Measurements from ENCODE around the gene NEXMIF.
"Not testable (repeated sequence)": the region's sequence is repeated elsewhere in the genome, so short reads cannot be mapped to it uniquely, and the experiment has no call there.

NEXMIF gene

DNA sequence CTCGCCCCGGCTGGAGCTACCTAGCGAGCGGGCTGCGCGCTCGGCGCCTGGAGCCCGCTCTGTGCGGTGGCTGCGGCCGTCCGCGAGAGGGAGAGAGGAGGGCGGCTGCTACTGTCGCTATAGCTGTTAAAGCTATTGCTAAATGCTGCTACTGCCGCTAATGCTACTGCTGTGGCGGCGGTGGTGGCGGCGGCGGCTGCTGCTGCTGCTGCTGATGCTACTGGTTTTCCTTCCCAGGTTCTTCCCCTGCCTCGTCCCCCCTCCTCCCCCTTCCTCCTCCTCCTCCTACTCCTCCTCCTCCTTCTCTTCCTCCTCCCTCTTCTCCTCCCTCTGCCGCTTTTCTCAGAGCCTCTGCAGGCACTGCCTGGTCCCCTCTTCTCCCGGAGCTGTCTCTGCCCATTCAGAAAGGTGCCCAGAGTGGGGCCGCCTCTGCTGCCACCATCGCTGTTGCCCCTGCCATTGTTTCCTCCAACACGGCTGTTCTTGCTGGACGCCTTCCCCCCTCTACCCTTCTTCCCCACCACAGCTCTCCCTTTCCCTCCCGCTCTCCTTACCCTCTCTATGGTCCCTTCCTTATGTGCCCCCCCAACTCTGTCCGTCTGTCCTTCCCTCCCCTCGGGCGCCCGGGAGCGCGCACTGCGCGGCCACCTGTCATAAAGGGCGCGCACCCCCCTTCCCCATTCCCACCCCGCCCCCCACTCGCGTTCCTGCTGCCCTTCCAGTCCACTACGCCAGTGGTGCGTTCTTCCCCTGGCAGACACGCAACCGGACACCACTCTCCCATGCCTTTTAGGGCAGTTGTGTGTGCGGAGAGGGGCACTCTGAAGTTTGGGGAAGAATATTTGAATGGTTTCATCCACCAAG is at the start of gene NEXMIF:
NEXMIF (minus strand) TSS at position 228 of the 864 bp plus-strand sequence.
- no peak for DNase-seq

DNA sequence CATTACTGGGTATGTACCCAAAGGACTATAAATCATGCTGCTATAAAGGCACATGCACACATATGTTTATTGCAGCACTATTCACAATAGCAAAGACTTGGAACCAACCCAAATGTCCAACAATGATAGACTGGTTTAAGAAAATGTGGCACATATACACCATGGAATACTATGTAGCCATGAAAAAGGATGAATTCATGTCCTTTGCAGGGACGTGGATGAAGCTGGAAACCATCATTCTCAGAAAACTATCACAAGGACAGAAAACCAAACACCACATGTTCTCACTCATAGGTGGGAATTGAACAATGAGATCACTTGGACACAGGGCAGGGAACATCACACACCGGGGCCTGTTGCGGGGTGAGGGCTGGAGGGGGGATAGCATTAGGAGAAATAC is 36.7 kb upstream of the NEXMIF start:
- DNase-seq, result not testable (repeated sequence)

DNA sequence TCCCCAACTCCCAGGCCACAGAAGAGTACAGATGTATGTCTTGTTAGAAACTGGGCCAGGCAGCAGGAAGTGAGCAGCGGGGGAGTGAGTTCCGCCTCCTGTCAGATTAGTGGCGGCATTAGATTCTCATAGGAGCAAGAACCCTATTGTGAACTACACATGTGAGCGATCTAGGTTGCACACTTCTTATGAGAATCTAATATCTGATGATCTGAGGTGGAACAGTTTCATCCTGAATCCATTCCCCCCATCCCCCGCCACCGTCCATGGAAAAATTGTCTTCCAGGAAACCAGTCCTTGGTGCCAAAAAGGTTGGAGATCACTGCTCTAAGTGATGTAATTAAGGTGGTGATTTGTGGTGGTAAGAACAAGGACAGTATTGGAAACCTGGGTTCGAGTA is 24.5 kb upstream of the NEXMIF start:
- no peak for DNase-seq

DNA sequence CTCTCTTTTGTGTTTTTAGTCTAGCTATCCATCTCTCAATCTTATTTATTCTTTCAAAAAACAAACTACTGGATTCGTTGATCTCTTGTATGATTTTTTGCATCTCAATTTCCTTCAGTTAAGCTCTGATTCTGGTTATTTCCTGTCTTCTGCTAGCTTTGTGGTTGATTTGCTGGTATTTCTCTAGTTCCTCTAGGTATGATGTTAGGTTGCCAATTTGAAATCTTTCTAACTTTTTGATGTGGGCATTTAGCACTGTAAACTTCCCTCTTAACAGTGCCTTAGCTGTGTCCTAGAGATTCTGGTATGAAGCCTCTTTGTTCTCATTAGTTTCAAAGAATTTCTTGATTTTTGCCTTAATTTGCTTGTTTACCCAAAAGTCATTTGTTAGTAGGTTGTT is 15.2 kb upstream of the NEXMIF start:
- DNase-seq, result no peak

DNA sequence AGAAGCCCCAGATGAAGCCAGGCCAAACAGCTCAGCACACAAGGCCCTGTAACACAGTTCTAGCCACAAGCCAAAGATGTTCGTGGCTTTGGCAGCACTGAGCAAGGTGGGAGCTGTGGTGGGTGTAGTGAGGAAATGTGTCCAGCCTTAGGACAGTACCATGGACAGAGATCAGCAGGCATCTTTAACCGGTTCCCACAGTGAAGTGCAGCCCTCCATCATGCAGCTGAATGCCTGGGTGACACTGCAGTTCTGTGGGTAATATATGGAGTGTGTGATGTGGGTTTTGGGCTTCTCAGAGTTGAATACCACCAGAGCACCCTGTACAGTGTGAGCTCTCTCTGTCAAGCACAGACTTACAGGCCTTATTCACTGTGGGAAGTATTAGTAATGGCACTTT is 6.0 kb upstream of the NEXMIF start:
- DNase-seq, result no peak

DNA sequence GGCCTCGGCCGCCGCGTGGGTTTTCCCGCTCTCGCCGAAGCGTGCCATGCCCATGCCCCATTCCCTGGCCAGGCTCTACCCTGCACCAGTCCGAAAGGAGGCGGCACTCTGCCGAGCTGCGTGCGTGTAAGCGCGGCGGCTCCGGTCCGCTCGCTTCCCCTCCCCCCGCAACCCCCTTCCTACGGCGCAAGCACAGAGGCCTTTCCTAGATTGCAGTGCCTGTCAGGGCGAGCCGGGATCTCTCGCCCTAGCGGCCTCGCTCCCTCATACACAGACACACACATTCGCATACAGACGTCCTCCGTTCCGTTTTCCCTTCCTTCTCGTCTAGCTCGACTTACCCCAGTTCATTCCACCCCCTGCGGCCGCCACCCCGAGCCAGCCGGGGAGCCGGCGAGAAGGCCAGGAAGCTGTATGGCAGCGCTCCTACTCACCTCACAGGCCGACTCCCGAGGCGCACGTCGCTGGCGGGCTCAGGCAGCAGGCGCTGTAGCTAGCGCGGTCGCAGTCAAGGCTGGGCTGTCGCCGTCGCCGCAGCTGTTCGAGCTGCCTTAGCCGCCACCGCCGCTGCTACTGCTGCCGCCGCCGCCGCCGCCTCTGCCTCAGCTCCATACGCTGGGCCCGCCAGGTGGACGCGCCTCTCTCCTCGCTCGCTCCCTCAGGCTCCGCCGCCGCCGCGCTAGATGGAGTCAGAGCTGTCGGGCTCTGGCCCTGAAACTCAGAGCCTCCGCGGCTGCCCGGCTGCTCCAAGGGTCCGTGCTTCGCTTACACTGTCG is 615 bp downstream of the NEXMIF start:
- no peak for DNase-seq

DNA sequence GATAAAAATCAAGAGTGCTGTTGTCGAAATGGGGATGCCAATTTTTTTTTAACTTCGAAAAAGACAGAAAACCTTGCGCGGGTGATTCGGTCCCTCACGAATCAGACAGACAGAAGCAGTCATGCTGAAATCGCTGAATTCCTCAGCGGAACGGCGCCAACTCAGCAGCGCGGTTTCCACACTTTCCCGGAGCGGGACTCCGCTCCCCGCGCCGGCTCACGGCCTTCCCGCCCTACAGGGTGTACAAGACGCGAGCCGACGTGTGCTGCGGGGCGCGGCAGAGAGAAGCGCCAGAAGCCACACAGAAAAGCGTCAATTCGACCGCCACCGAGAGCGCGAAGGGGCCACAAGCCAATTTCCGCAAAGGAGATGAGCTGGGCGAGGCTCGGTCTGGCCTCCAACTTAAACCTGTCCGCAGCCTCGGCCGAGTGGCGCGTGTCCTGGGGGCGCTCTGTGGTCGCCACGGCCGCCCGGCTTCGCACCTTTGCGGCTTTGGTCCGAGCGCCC is 1.3 kb downstream of the NEXMIF start:
- DNase-seq, result no peak

DNA sequence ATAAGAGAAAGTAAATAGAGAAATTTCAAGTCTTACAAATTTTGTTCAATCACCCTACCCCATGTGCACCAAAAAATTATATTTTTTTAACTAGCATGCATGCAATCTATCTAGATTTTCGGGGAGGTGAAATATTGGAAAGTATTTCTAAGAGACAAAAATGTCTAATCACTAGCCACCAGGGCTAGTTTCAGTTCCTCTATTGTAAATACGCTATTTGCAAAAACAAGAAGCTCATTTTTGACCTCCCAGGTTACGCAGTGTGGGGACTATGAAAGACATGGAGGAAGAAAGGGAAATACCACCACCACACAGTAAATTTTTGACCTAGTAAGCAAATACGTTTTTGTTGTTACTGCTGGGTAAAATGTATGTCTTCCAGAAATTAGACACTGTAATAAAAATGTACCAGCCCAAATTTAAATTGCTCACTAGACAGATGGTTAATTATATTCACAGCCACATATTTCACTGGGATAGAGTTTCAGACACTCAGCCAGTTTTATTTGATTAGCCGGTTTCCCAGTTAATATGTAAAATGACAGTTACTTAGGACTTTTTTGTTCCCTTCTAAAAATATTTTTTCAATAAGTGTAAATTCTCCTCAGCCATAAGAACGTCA is 2.2 kb downstream of the NEXMIF start:
- no peak for DNase-seq

DNA sequence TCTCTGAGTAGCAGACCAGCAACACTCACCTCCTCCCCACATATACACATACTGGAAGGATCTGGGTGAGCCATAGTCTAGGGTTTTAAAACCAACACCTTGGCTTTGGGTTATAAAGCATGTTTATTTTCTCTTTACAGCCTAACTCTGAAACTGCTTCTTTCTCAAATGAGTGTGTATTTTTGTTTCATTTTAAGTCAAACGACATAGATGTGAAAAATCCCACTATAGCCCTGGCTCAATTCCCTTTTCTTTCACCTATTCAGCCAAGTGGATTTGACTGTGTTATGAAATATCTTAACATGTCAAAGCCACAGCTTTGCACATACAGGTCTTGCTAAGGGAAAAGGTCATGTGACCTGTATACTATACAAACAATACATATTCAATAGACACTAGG is 13.8 kb downstream of the NEXMIF start:
- no peak for DNase-seq

DNA sequence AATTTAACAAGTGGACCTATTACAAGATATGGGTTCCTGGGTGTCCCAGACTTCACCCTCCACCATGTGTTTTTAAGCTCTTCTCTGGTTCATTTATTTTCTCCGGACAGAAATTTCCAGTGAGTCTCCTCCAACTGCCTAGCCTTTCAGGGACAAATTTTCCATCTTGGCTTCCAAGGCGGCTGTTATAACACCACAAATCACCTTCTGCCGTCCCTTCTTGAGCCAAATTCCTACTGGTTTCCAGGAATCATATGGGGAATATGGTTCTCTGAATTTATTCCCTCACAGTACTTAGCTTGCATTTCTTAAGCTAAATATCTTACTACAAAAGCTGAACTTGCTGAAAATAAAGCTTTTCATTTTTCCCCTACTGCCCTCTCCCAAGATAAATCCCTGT is 18.8 kb downstream of the NEXMIF start:
- DNase-seq, result no peak

DNA sequence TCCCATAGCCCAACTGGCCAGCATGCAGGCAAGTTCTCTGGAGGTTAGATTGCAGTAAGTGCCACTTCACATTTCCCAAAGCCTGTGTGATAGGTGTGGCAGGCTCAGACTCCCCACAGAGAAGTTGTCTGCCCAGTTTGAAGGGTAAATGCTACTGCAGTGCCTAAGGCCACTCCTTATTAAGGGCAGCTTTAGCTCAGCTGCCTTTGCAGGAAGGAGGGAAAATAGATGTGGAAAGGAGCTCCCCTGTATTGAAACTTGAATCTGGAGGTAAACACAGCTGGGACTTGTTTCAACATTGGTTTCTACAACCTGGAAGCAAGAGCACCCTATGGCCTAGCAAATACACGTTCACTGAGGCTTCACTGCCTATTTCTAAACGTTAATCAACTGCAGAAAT is 22.4 kb downstream of the NEXMIF start:
- DNase-seq, result no peak

DNA sequence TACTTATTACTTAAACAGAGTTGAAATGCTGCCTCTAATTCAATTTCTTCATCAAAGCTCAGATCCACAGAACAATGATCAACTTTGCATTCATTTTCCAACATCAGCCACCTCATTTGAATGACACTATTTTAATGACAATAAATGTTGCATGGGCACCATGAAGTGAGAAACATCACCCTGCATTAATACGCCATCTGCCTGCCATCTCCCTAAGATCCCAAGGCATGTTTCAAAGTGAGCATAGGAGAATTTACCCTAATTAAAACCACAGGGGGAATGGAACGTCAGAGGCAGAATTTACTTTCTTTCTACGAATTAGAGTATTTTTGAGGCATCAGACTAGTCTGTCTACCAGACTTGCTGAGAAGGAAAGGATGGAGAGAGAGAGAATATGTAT is 32.7 kb downstream of the NEXMIF start:
- no peak for DNase-seq

DNA sequence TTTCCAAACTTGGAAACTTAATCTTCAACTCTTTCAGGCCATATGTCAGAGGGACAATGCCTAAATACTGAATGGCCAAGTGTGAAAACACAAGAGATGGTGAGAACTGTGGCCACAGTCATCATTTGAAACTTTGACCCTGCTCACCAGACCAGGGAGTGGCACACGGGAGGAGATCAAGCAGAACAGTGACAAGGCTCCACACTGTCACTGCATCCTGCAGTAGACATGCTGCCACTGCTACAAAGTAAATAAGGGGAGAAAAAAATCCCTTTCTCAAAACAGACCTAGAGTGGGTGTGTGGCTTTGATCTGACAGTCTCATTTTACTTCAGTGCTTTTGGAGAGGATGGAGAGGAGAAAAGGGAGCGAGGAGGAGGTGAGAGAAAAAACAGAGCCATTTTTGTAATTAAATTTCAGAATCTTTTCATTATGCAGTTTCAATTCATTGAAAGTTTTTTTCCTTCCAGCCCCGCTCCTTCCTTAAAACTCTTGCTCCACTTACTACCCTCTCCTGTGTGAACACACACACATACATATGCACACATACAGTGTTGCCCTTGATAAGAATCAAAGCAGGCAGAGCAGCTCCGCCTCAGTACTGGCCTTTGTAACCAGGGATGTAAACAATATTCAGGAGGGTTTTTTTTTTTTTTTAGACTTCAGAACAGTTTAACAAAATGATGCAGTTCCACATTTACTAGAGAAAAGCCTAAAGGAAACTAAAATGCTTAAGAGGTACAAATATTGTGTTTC is 34.4 kb downstream of the NEXMIF start:
- DNase-seq, result no peak

DNA sequence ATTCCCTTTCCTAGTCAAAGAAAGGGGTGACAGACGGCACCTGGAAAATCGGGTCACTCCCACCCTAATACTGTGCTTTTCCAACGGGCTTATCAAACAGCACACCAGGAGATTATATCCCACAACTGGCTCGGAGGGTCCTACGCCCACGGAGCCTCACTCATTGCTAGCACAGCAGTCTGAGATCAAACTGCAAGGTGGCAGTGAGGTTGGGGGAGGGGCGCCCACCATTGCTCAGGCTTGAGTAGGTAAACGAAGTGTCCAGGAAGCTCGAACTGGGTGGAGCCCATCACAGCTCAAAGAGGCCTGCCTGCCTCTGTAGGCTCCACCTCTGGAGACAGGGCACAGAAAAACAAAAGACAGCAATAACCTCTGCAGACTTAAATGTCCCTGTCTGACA is 42.9 kb downstream of the NEXMIF start:
- not testable (repeated sequence) for DNase-seq

DNA sequence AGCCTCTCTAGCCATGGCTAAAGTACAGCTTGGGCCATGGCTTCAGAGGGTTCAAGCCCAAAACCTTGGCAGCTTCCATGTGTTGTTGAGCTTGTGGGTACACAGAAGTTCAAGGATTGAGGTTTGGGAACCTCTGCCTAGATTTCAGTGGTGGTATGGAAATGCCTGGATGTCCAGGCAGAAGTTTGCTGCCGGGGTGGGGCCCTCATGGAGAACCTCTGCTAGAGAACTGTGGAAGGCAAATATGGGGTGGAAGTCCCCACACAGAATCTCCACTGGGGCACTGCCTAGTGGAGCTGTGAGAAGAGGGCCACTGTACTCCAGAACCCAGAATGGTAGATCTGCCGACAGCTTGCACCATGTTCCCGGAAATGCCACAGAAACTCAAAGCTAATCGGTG is 59.5 kb downstream of the NEXMIF start:
- no peak for DNase-seq

DNA sequence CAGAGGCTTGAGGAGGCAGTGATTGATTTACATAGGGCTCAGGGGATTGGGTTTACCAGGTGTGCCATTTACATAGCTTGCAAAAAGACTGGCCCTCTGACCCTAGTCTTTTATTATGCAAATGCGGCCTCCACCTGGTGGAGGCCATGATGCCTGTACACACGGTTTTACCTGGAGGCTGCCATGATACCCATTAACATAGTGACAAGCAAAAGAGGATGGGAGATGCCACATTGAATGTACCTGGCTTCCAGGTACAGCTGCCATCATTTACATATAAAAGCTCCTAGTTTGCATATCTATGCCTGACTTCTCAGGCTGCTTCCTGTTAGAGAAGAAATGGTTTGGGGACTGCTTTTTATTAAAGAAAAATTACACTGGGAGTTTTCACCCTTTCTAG is 72.0 kb downstream of the NEXMIF start:
- DNase-seq, result no peak

DNA sequence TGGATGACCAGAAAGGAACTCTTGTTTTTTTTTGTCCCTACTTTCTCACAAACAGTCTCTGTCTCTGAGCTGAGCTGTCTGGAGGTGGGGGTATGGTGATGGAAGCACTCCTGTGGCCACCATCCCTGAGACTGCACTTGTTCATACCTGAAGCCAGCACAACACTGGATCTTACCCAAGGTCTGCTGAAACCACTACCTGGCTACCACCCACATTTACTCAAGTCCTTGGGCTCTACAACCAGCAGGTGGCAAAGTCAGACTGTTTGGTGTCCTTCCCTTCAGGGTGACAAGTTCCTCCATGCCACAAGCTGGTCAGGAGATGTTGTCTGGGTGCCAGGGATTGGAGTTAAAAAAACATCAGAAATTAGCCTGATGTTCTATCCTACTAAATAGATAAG is 89.7 kb downstream of the NEXMIF start:
- DNase-seq, result no peak

DNA sequence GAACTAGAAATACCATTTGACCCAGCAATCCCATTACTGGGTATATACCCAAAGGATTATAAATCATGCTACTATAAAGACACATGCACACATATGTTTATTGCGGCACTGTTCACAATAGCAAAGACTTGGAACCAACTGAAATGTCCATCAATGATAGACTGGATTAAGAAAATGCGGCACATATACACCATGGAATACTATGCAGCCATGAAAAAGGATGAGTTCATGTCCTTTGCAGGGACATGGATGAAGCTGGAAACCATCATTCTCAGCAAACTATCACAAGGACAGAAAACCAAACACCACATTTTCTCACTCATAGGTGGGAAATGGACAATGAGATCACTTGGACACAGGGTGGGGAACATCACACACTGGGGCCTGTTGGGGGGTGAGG is 105.5 kb downstream of the NEXMIF start:
- not testable (repeated sequence) for DNase-seq

DNA sequence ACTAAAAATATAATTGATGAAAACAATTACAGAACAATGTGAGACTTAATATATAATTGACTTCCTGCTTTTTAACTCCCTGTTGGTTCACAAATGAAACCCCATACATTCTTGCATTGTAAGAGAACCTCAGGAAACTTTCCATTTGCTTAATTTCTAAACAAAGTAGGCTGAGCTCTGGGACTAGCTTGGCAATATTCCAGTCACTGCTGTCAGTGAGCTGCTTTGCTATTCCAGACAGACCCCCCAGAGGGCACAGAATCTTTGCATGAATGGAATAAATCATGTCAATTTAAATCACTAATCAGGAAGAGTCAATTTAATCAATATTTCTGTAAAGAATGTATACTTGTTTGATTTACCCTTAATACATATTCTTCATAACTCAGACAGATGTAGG is 110.6 kb downstream of the NEXMIF start:
- no peak for DNase-seq

DNA sequence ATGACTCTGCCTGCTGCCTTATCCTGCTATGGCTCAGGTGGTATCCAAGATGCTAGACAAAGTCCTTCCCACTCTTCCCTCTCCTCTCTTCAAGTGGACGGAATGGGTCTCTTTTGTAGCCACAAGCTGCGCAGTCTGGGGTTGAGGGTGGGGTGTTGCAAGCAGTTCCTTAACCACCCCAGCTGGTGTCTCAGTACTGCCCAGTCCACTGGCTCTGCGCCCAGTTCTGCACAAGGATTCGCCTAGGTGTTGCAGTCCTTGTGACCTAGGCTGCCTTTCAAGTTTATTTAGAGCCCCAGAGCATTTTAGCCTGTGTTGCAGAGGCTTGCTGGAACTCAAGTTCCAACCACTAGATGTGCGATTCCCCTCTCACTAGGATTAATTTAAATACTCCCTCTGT is 120.7 kb downstream of the NEXMIF start:
- no peak for DNase-seq

DNA sequence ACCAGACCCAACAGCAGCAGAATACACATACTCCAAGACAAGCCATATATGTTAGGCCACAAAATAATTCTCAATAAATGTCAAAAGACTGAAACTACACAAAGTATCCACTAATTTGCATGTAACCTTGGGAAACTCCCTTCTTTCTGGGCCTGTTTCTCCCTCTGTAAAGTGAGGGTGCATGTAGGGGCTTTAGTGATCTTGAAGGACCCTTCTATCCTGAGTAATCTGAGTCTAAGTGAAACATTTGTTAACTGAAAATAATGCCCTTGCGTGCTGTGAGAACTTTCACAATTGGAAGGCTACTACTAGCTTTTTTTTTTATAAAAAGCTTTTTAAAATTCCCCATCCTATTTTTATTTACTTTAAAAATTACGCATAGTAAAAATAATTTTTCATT is 125.2 kb downstream of the NEXMIF start:
- no peak for DNase-seq

DNA sequence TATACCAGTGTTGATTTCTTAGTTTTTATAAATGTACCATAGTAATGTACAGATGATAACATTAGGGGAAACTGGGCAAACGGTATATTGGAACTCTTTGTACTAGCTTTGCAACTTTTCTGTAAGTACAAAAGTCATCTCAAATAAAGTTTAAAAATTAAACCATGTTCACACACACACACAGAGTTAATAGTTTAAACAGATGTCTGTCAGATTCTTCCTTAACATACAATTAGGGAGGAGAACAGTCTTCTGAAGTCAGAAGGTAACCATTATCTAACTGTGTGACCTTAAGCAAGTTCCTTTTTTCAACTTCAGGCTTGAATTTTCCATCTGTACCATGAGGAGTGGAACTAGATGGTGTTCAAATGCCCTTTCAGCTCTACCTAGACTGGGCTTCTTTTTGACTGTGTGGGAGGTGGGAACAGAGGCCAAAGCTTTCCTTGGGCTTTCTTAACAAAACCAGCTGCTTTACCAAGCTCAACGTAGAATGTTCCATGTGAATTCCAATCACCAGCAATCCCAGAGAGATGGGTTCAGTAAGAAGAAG is 127.8 kb downstream of the NEXMIF start:
- no peak for DNase-seq

Data from GOT3 (cell line).